Activated CD8-positive, alpha-beta memory T cell treated with anti-CD3 and anti-CD28 coated beads for 24 hours (primary cell): Measurements from ENCODE around the gene RABGGTB.
A peak's percentile ranks its signal among the peaks of the same experiment; 100 is the strongest.
"Not testable (repeated sequence)": the region's sequence is repeated elsewhere in the genome, so short reads cannot be mapped to it uniquely, and the experiment has no call there.

Experiments used
- DNase-seq: peaks from one replicate; pipeline ENCODE4 v3.0.0-alpha.2; 2020

The RABGGTB gene

GRCh38 chr1:75796376-75797272, 10.6 kb downstream of the RABGGTB start, which contains the start of gene MSH4:
Gene MSH4, plus strand, starts transcription at chr1:75796882. Its CDS starts 104 bp downstream, at chr1:75796986.
- DNase-seq = peak; percentile 83

DNA sequence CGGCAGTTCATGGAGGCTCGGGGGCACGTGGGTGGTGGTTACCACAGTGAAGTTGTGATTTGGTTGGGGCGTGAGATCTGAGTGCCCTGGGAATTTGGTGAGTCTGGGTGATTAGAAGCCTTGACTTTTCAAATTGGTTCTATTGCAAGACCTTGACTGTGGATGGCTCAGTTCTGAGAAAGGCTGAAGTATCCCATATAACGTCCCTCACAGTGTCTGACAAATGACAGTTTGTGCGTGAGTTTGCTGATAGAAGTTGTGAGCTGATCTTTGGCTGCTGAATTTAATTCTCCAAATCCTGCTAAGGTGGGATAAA, 11.2 kb downstream of the RABGGTB start:
- no peak for DNase-seq

DNA sequence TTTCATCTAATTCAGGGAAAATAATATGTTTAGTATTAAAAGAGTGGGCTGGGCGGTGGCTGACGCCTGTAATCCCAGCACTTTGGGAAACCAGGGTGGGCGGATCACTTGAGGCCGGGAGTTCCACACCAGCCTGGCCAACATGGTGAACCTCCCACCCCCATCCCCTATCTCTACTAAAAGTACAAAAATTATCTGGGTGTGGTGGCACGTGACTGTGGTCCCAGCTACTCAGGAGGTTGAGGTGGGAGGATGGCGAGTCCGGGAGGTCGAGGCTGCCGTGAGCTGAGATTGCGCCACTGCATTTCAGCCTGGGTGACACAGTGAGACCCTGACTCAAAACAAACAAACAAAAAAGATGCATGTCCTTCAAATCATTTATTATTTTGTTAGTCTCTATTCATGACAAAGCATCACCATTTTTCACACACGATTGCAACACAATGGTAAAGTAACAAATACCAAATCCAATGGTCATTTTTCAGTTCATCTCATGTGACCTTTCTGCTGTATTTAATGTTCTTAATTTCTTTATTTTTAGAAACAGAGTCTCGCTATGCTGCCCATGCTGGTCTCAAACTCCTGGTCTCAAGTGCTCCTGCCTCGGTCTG, 11.7 kb downstream of the RABGGTB start:
- peak; percentile 59 for DNase-seq

DNA sequence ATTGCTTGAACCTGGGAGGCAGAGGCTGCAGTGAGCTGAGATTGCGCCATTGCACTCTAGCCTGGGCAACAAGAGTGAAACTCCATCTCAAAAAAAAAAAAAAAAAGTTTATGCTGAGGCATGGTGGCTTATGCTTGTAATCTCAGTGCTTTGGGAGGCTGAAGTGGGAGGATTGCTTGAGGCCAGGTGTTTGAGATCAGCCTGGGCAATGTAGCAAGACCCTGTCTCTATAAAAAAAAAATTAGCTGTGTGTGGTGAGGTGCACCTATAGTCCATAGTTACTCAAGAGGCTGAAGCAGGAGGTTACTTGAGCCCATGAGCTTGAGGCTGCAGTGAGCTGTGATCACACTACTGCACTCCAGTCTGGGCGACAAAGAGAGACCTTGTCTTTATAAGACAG, 15.4 kb downstream of the RABGGTB start:
- not testable (repeated sequence) for DNase-seq

GRCh38 chr1:75808921-75809320, 22.9 kb downstream of the RABGGTB start:
- DNase-seq = no peak

DNA sequence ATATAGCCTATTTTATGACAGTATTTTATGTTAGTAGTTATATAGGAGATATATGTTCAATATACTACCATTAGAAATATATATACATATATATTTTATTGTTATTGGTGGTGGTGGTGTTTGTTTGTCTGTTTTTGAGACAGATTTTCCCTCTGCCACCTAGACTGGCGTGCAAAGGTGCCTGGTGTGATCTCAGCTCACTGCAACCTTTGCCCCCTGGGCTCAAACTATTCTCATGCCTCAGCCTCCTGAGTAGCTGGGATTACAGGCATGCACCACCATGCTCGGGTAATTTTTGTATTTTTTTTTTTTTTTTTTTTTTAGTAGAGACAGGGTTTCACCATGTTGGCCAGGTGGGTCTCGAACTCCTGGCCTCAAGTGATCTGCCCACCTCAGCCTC, 24.1 kb downstream of the RABGGTB start:
- not testable (repeated sequence) for DNase-seq

- DNase-seq = no peak
Observed at GRCh38 chr1:75811211-75811981, 25.3 kb downstream of the RABGGTB start.

- no peak for DNase-seq
Observed at GRCh38 chr1:75812065-75812464, 26.0 kb downstream of the RABGGTB start.

DNA sequence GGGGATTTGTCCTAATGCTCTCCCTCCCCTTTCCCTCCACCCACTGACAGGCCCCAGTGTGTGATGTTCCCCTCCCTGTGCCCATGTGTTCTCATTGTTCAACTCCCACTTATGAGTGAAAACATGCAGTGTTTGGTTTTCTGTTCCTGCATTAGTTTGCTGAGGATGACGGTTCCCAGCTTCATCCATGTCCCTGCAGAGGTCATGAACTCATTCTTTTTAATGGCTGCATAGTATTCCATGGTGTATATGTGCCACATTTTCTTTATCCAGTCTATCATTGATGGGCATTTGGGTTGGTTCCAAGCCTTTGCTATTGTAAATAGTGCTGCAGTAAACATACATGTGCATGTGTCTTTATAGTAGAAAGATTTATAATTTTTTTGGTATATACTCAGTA, 37.5 kb downstream of the RABGGTB start:
- not testable (repeated sequence) for DNase-seq

DNA sequence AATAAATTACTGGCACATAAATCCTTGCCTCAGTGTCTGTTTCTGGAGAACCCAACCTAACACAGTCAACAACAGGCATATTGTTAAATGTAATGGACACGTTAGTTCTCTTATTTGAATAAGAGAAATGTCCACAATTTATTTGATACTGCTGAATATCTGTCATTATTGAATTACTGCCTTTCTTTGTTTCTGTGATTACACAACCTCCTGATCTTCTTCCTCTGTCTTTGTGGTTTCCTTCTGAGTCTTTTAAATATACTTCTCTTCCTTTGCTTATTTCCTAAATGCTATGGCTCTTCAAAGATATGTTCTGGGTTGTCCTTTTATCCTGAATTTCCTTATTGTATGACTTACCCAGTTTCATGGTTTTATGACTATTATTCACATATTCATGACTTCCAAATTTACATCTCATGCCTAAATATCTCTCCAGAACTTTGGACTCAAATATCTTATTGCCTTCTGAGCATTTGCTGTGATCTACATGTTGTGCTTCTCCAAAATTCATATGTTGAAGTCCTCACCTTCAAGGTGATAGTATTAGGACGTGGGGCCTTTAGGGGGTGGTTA, 50.6 kb downstream of the RABGGTB start:
- DNase-seq = no peak

DNA sequence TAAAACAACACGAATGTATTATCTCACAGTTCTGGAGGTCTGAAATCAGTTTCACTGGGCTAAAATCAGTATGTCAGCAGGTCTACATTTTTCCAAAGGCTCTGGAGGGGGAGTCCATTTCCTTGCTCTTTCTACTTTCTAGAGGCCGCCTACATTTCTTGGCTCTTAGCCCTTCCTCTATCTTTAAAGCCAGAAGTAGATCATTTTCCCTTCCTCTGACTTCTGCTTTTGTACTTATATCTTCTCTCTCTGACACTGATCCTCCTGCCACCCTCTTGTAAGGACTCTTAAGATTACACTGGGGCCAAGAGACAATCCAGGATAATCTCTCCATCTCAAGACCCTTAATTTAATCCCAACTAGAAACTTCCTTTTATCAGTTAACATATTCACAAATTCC, 52.0 kb downstream of the RABGGTB start:
- no peak for DNase-seq

GRCh38 chr1:75841421-75841820, 55.4 kb downstream of the RABGGTB start:
- no peak for DNase-seq
